GM23338 (cell line): ENCODE data around the gene FASN. TPM values are rescaled to one million over a fixed set of nuclear protein-coding genes. Genes with fewer than 3 reads are reported as not detected.

Experiments used
- ATAC-seq: fragments of 200-7000 bp; cut with Tn5 transposase; 3 replicates; pipeline ENCODE4 v1.9.1; 2020
- DNase-seq: peaks from one replicate; pipeline ENCODE4 v3.0.0-alpha.2; 2015; ENCODE audit warnings: low spot score
- H2AFZ ChIP-seq: fragments of 200-600 bp; sonication (generic); 2 replicates; pipeline ENCODE4 v1.8.0; 2016; ENCODE audit warnings: antibody characterized with exemption, mild to moderate bottlenecking, moderate library complexity
- H3F3A ChIP-seq: fragments of 200-600 bp; sonication (generic); replicated peaks from 2 replicates; pipeline ENCODE4 v1.8.0; 2017; ENCODE audit warnings: antibody characterized with exemption, mixed run types, low read depth
- H3K27ac ChIP-seq: fragments of 200-600 bp; sonication (generic); 2 replicates; pipeline ENCODE4 v1.6.1; 2016; ENCODE audit warnings: low read depth
- H3K27me3 ChIP-seq: fragments of 200-600 bp; sonication (generic); 2 replicates; pipeline ENCODE4 v1.8.0; 2016; ENCODE audit warnings: mild to moderate bottlenecking, mixed run types, moderate library complexity; ENCODE audit not compliant: insufficient read depth
- H3K36me3 ChIP-seq: fragments of 200-600 bp; sonication (generic); 2 replicates; pipeline ENCODE4 v1.8.0; 2016; ENCODE audit warnings: mild to moderate bottlenecking; ENCODE audit not compliant: insufficient read depth
- H3K4me1 ChIP-seq: fragments of 200-600 bp; sonication (generic); 2 replicates; pipeline ENCODE4 v1.8.0; 2016; ENCODE audit warnings: mild to moderate bottlenecking, moderate library complexity; ENCODE audit not compliant: insufficient read depth
- H3K4me2 ChIP-seq: fragments of 200-600 bp; sonication (generic); 2 replicates; pipeline ENCODE4 v1.7.1; 2017; ENCODE audit warnings: mixed run types
- H3K4me3 ChIP-seq: fragments of 200-600 bp; sonication (generic); 2 replicates; pipeline ENCODE4 v1.6.1; 2016; ENCODE audit warnings: mixed run types
- H3K79me2 ChIP-seq: fragments of 200-600 bp; sonication (generic); replicated peaks from 2 replicates; pipeline ENCODE4 v1.8.0; 2017; ENCODE audit warnings: mild to moderate bottlenecking; ENCODE audit not compliant: insufficient read depth
- H3K9me2 ChIP-seq: fragments of 200-600 bp; sonication (generic); 2 replicates; pipeline ENCODE4 v1.8.0; 2017; ENCODE audit not compliant: insufficient read depth
- H4K20me1 ChIP-seq: fragments of 200-600 bp; sonication (generic); replicated peaks from 2 replicates; pipeline ENCODE4 v1.8.0; 2017; ENCODE audit warnings: mild to moderate bottlenecking; ENCODE audit not compliant: insufficient read depth
- H3K27ac Mint-ChIP-seq: 2 replicates; pipeline ENCODE4 v1.8.0; 2020; ENCODE audit warnings: inconsistent platforms, mild to moderate bottlenecking, moderate library complexity, mixed read lengths
- H3K27me3 Mint-ChIP-seq: 3 replicates; pipeline ENCODE4 v1.8.0; 2022; ENCODE audit warnings: low read depth, mild to moderate bottlenecking, moderate library complexity, mixed read lengths, inconsistent platforms; ENCODE audit not compliant: insufficient read depth, poor library complexity
- H3K36me3 Mint-ChIP-seq: 3 replicates; pipeline ENCODE4 v1.8.0; 2021; ENCODE audit warnings: low read depth, mild to moderate bottlenecking, inconsistent platforms, moderate library complexity, mixed read lengths
- H3K4me1 Mint-ChIP-seq: 3 replicates; pipeline ENCODE4 v1.8.0; 2020; ENCODE audit warnings: mild to moderate bottlenecking, inconsistent platforms, mixed read lengths
- H3K4me3 Mint-ChIP-seq: 3 replicates; pipeline ENCODE4 v1.8.0; 2021; ENCODE audit warnings: moderate library complexity, mild to moderate bottlenecking, inconsistent platforms, mixed read lengths
- H3K9me3 Mint-ChIP-seq: 3 replicates; pipeline ENCODE4 v1.8.0; 2020; ENCODE audit warnings: moderate library complexity, mild to moderate bottlenecking, inconsistent platforms, mixed read lengths
- CREB1 ChIP-seq: fragments of 250-450 bp; sonication (Bioruptor Pico); IDR thresholded peaks from 2 replicates; pipeline ENCODE4 v1.5.0; 2020; ENCODE audit warnings: low read depth, mild to moderate bottlenecking, moderate library complexity
- EZH2 ChIP-seq: fragments of 200-600 bp; sonication (generic); IDR thresholded peaks from one replicate; pipeline ENCODE4 v1.8.0; 2017; ENCODE audit warnings: antibody characterized with exemption, mild to moderate bottlenecking, low read depth; ENCODE audit not compliant: unreplicated experiment
- EZH2phosphoT487 ChIP-seq: fragments of 200-600 bp; sonication (generic); IDR thresholded peaks from one replicate; pipeline ENCODE4 v1.8.1; 2018; ENCODE audit warnings: antibody characterized with exemption; ENCODE audit not compliant: unreplicated experiment
- JUNB ChIP-seq: IDR thresholded peaks from one replicate; pipeline ENCODE4 v1.6.1; 2016; ENCODE audit warnings: antibody characterized with exemption; ENCODE audit not compliant: unreplicated experiment
- NANOG ChIP-seq: IDR thresholded peaks from 2 replicates; pipeline ENCODE4 v1.6.1; 2016; ENCODE audit warnings: antibody characterized with exemption, borderline replicate concordance
- POLR2AphosphoS5 ChIP-seq: IDR thresholded peaks from 2 replicates; pipeline ENCODE4 v1.6.1; 2016; ENCODE audit warnings: antibody characterized with exemption, low read depth
- STAT1 ChIP-seq: IDR thresholded peaks from one replicate; pipeline ENCODE4 v1.6.1; 2016; ENCODE audit warnings: antibody characterized with exemption; ENCODE audit not compliant: unreplicated experiment
- ZNF331 ChIP-seq: fragments of 250-450 bp; sonication (Bioruptor Pico); IDR thresholded peaks from 2 replicates; pipeline ENCODE4 v1.5.0; 2020; ENCODE audit warnings: low read depth, mild to moderate bottlenecking, moderate library complexity
- polyA plus RNA-seq: library from polyadenylated mRNA; unstranded; fragments of >200 nt; fragmentation: Nextera tagmentation; extraction: Ambion mirVana; gene quantifications from 2 replicates; pipeline ENCODE4 v1.2.1, GENCODE V29; 2016
- total RNA-seq: library from RNA; depleted of rRNA; stranded (reverse); fragments of >200 nt; shearing (Covaris generic); gene quantifications from 2 replicates; pipeline ENCODE4 v1.2.3, GENCODE V29; 2014
- TF ChIP-seq, protein P1 (sequence below), 2 experiments: fragments of 200-600 bp in 1 of 2; sonication (generic) in 1 of 2; conservative IDR thresholded peaks; 2 replicates each; pipeline versions ENCODE4 v1.5.1 to v1.6.1; 2016 to 2017; ENCODE audit warnings: antibody characterized with exemption in 2 of 2, low read depth in 2 of 2, mild to moderate bottlenecking in 2 of 2, moderate library complexity in 1 of 2
- TF ChIP-seq, protein P2 (sequence below): fragments of 250-450 bp; sonication (Bioruptor Pico); IDR thresholded peaks from 2 replicates; pipeline ENCODE4 v1.5.0; 2020; ENCODE audit warnings: mild to moderate bottlenecking, moderate library complexity

FASN gene
- total and polyA plus RNA-seq, 2 experiments from 2014 or later = 120 to 849 TPM

DNA sequence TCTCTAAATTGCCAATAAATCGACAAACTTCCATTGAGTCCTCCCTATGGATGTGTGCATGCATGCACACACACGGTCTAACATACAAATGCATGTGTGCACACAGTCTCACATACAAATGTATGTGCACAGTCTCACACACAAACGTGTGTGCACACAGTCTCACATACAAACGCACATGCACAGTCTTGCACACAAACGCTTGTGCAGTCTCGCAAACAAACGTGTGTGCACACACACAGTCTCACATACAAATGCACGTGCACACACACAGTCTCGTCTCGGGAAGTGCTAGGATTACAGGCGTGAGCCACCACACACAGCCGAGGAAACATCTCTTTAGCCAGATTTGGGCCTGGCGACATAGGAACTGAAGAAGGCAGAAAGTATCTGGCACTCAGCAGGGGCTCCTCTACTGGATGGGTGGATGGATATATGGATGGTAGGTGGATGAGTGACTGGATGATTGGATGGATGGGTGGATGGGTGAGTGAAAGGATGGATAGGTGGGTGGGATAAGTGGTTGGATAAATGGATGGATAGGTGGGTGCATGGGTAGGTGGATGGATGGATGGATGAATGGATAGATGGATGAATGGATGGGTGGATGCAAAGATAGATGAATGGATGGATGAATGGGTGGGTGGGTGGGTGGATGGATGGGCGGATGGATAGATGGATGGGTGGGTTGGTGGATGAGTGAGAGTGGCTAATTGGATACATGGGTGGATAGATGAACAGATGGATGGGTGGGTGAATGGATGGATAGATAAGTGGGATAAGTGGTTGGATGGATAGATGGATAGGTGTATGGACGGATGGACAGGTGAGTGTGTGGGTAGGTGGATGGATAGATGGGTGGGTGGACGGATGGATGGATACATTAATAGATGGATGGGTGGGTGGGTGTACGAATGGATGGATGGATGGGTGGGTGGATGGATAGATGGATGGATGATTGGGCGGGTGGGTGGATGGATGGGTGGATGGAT, 48.9 kb upstream of the FASN start (continued):
- TF ChIP-seq, protein P1, sequence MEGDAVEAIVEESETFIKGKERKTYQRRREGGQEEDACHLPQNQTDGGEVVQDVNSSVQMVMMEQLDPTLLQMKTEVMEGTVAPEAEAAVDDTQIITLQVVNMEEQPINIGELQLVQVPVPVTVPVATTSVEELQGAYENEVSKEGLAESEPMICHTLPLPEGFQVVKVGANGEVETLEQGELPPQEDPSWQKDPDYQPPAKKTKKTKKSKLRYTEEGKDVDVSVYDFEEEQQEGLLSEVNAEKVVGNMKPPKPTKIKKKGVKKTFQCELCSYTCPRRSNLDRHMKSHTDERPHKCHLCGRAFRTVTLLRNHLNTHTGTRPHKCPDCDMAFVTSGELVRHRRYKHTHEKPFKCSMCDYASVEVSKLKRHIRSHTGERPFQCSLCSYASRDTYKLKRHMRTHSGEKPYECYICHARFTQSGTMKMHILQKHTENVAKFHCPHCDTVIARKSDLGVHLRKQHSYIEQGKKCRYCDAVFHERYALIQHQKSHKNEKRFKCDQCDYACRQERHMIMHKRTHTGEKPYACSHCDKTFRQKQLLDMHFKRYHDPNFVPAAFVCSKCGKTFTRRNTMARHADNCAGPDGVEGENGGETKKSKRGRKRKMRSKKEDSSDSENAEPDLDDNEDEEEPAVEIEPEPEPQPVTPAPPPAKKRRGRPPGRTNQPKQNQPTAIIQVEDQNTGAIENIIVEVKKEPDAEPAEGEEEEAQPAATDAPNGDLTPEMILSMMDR (conservative IDR thresholded peaks at IDR 0.05; ENCODE audit: low read depth in 2 of 2) = no peak
- no peak for TF ChIP-seq EZH2phosphoT487
- no peak for TF ChIP-seq STAT1
- TF ChIP-seq NANOG = no peak
- TF ChIP-seq JUNB = no peak

DNA sequence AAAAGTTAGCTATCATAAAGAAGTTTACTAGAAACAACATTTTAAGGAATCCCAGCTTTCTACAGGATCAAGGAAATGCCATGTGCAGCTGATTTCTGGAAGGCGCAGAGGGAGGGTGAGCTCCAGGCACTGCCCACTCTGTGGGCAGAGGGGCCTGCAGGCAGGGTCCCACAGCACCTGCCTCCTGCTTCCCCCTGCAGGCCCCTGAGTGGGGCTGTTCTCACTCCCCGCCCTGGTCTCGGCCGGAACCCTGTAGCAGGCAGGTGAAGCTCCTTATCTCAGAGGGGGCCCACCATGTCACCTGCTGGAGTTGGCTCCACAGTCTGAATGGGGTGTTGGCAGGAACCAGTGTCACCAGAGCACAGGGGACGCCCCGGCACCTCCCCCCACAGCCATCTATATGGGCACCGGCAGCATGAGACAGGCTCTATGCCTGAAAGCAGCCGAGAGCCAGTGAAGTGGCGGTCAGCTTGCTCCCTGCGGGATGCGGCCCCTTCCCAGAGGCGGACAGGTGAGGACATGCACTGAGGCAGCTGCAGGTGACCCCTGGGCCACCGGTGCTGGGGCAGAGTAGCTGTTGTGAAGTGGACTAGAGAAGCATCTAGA, 47.6 kb upstream of the FASN start:
- DNase-seq (no peak), ATAC-seq (no peak)
- no peaks in the 10 kb centered on the region; the same call in 1 of the 2 replicates for H4K20me1 ChIP-seq
- TF ChIP-seq POLR2AphosphoS5 = no peak
- no peak for TF ChIP-seq EZH2
- no peak for TF ChIP-seq STAT1
- no peak for TF ChIP-seq CREB1 (CRISPR knock-in tag)
- TF ChIP-seq, protein P2, sequence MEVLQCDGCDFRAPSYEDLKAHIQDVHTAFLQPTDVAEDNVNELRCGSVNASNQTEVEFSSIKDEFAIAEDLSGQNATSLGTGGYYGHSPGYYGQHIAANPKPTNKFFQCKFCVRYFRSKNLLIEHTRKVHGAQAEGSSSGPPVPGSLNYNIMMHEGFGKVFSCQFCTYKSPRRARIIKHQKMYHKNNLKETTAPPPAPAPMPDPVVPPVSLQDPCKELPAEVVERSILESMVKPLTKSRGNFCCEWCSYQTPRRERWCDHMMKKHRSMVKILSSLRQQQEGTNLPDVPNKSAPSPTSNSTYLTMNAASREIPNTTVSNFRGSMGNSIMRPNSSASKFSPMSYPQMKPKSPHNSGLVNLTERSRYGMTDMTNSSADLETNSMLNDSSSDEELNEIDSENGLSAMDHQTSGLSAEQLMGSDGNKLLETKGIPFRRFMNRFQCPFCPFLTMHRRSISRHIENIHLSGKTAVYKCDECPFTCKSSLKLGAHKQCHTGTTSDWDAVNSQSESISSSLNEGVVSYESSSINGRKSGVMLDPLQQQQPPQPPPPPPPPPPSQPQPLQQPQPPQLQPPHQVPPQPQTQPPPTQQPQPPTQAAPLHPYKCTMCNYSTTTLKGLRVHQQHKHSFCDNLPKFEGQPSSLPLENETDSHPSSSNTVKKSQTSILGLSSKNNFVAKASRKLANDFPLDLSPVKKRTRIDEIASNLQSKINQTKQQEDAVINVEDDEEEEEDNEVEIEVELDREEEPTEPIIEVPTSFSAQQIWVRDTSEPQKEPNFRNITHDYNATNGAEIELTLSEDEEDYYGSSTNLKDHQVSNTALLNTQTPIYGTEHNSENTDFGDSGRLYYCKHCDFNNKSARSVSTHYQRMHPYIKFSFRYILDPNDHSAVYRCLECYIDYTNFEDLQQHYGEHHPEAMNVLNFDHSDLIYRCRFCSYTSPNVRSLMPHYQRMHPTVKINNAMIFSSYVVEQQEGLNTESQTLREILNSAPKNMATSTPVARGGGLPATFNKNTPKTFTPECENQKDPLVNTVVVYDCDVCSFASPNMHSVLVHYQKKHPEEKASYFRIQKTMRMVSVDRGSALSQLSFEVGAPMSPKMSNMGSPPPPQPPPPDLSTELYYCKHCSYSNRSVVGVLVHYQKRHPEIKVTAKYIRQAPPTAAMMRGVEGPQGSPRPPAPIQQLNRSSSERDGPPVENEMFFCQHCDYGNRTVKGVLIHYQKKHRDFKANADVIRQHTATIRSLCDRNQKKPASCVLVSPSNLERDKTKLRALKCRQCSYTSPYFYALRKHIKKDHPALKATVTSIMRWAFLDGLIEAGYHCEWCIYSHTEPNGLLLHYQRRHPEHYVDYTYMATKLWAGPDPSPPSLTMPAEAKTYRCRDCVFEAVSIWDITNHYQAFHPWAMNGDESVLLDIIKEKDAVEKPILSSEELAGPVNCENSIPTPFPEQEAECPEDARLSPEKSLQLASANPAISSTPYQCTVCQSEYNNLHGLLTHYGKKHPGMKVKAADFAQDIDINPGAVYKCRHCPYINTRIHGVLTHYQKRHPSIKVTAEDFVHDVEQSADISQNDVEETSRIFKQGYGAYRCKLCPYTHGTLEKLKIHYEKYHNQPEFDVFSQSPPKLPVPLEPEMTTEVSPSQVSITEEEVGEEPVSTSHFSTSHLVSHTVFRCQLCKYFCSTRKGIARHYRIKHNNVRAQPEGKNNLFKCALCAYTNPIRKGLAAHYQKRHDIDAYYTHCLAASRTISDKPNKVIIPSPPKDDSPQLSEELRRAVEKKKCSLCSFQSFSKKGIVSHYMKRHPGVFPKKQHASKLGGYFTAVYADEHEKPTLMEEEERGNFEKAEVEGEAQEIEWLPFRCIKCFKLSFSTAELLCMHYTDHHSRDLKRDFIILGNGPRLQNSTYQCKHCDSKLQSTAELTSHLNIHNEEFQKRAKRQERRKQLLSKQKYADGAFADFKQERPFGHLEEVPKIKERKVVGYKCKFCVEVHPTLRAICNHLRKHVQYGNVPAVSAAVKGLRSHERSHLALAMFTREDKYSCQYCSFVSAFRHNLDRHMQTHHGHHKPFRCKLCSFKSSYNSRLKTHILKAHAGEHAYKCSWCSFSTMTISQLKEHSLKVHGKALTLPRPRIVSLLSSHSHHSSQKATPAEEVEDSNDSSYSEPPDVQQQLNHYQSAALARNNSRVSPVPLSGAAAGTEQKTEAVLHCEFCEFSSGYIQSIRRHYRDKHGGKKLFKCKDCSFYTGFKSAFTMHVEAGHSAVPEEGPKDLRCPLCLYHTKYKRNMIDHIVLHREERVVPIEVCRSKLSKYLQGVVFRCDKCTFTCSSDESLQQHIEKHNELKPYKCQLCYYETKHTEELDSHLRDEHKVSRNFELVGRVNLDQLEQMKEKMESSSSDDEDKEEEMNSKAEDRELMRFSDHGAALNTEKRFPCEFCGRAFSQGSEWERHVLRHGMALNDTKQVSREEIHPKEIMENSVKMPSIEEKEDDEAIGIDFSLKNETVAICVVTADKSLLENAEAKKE (CRISPR knock-in tag) = no peak
- no peak for TF ChIP-seq ZNF331 (CRISPR knock-in tag)
- H3K36me3 Mint-ChIP-seq = peaks cover 18% of the 10 kb centered on the region
- no peak overlapping the region for H2AFZ ChIP-seq
- H3K9me2 ChIP-seq = no peaks in the 10 kb centered on the region
- peaks cover 11% of the 10 kb centered on the region for H3K27me3 Mint-ChIP-seq
- H3K9me3 Mint-ChIP-seq = peaks cover 9% of the 10 kb centered on the region
- H3K4me1 Mint-ChIP-seq = no peaks in the 10 kb centered on the region
- H3K27ac Mint-ChIP-seq = no peak overlapping the region
- no peaks in the 10 kb centered on the region for H3K4me1 ChIP-seq
- H3K27me3 ChIP-seq = no peaks in the 10 kb centered on the region
- H3K4me2 ChIP-seq = no peak overlapping the region
- no peaks in the 10 kb centered on the region for H3K79me2 ChIP-seq
- H3K4me3 ChIP-seq = no peak overlapping the region
- H3F3A ChIP-seq = no peaks in the 10 kb centered on the region
- no peaks in the 10 kb centered on the region for H3K36me3 ChIP-seq
- no peak overlapping the region for H3K27ac ChIP-seq
- no peak overlapping the region for H3K4me3 Mint-ChIP-seq
